Measurements from ENCODE around the gene SH3D19.

Gene SH3D19

DNA sequence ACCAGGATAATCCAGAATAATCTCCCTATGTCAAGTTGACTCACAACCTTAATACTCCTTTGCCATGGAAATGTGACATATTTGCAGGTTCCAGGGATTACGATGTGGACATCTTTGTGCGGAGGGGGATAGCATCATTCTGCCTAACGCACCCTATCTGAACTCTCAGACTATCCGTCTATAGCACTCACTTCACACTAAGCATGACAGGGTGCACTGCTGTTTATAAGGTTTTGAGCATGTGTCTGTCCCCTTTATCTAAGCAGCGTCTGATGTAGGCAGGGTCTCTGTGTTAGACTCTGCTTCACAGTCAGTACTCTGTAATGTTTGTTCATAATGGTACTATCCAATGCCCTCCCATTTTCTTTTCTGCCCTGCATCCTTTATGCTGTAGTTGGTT, 91.8 kb downstream of the SH3D19 start:
- in situ Hi-C loops (cut with HindIII; ENCODE audit: low sequenced_read_pairs) = no loop called here

DNA sequence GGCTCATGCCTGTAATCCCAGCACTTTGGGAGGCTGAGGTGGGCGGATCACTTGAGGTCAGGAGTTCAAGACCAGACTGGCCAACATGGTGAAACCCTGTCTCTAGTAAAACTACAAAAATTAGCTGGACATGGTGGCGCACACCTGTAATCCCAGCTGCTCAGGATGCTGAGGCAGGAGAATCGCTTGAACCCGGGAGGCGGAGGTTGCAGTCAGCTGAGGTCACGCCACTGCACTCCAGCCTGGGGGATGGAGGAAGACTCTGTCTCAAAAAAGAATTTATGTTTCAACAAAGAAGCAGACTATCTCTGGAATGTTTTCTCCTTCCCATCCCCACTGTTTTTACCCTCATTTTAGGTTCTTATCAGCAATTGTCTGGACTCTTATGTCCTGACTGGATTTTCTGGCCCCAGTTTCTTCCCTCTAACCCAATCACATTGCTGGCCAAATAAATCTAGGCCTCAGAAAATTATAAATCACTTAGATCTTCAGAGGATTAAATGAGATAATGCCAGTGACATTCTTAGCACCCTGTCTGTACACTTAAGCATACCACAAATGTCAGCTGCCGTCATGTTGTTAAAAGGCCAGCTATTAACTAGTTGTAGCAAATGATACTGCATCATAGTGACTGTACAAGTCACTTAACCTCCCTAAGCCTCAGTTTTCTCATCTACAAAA, 93.3 kb downstream of the SH3D19 start:
- in situ Hi-C loops (cut with HindIII; ENCODE audit: low sequenced_read_pairs) = no loop called here

DNA sequence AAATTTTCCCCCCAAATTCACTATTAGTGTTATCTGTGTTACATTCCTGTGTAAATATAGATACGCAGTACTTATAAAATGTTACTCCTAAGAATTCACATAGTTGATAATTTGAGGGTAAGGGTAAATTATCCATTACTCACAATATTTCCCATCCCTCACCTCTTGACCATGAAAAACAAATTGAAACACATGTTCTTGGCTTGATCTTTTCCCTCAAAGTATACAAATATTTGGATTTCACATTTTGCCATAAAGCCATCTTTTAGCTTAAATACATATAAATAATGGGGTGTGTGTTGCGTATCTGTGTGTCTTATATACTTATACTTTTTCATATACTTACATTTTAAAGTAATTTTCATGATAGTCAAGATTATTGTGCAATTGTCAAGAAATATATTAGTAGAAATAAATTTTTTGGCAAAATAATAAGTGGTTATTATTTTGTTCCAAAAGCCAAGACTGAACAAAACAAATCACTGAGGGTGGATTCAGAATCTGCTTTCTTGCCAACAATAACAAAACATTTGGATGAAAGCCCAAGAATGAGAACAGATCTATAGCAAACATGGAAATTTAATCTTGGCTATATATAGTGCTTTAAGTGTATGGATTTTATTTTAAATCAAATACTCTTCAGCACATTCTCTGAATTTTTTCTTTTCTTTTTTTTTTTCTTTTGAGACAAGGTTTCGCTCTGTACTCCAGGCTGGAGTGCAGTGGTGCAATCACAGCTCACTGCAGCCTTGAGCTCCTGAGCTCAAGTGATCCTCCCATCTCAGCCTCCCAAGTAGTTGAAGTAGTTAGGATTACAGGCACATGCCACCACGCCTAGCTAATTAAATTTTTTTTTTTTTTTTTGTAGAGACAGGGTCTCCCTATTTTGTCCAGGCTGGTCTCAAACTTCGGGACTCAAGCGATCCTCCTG, 97.0 kb downstream of the SH3D19 start:
- in situ Hi-C loops (cut with HindIII; ENCODE audit: low sequenced_read_pairs) = no loop called here

DNA sequence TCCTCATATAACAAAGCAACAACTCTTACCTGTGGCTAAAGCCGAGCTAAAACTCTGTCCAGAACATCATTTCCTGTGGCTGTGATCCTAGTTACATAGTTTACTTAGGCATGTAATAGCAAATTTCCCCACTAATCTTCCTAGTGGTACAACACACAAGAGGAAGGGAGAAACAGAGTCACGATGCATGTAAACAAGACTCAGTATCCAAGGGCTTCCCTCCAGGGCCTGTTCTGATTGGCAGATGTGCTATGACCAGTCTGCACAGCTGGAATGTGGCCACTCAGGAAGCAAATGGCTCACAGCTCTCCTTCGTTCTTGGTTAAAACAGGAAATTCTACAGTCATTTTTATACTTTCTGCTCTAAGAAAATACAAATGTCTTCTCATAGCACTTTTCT, 97.7 kb downstream of the SH3D19 start:
- in situ Hi-C loops (cut with HindIII; ENCODE audit: low sequenced_read_pairs) = no loop called here

DNA sequence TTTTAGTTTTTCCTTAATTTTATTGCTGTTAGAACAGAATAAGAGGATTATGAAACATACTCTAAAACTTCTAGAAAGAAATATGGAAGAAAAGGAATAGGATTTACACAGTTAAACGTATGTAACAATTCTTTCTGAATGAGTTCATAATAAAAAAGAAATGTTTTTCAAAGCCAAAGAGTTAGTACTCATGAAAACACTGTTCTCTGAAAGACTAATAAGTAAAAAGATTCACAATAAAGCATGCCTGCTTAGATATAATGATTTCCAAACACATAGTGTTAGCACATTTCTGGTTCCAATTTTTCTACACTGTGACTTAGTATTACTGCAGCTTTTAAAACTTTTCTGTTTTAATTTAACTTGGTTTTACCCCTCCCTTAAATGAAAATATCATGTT, 98.2 kb downstream of the SH3D19 start:
- in situ Hi-C loops (cut with HindIII; ENCODE audit: low sequenced_read_pairs) = no loop called here

DNA sequence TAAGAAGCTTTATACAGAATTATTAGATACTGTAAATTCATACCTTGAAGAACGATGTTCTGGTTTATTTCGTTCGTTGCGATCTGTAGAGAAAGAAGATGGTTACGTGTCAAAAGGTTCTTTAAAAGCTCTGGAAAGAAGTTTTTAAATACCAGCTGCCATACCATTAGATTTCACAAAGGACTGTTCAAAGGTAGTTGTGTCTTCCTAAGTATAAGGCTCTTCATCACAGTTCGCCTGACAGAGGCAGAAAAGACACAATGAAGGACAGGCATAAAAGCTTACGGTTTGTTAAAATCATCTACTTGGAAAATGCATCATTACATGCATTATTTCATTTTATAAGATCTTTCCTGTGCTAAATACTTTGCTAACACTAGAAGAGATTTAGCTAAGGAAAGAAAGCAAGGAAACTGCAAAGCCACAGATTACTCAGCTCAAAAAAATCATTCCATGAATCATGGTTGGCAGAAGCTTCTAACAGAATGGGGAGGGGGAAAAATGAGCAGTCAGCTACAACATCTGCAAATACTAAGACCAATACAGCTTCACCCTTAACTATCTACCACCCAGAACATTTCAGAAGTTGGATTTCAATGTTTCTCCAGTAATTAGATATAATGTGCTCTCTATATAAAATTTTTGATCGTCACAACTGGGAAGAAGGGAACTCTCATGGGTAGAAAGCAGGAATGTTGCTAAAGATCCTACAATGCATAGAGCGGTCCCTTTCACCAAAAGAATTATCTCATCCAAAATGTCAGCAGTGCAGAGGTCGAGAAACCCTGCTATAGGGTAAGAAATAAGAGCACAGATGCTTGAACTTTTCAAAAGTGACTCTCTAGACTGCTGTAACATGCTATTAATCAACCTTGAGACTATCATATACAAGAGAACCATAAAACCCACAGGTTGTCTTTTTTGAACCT, 99.1 kb downstream of the SH3D19 start:
- in situ Hi-C loops (cut with HindIII; ENCODE audit: low sequenced_read_pairs) = no loop called here

DNA sequence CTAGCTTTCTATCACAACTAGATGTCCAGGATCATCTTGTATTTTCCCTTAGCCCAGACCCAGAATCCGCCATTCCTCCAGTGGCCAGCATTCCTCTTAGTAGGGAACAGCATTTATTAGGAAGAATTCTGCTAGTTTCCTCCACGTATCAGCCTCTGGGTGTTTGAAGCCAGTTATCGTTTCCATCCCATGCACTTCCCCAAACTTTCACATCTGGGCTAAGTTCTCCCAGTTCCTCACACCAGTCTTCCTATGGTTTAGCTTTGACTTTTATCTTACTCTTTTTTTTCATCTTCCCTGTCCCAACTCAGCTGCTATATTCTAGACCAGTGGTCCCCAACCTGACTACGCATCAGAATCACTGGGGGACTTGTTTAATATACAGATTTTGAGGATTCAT, 101.9 kb downstream of the SH3D19 start:
- in situ Hi-C loops (cut with HindIII; ENCODE audit: low sequenced_read_pairs) = no loop called here

DNA sequence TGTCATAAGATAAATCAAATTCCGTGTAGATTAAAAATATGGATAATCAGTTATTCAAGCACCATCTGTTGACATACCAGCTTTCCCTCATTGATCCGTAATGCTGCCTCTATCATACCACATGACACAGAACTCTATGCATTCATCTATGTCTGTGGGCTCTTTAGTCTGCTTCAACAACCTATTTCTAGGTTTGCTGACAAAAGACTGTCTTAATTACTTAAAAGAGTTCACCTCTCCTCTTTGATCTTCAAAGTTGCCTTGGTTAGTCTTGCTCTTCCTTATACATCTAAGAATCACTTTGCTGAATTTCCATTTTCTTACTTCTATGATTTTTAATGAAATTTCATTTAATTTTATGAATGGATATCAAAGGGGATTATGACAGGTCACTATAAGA, 105.5 kb downstream of the SH3D19 start:
- in situ Hi-C loops (cut with HindIII; ENCODE audit: low sequenced_read_pairs) = no loop called here

DNA sequence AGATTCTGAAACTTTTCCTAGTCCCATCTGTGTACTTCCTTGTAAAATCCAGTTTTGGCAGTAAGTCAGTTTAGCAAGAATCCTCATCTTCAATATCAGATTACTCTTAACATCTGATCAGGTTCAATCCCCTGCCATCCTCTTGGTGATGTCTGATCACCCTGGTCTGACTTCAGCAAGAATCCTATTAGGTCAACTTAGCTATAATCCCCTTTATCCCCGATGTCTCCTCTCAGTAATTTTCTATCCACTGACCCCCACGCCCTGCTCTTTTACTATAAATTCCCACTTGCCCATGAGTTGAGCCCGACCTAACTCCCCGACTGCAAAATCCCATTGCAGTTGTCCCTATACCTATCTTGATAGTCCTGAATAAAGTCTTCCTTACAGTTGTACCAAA, 106.3 kb downstream of the SH3D19 start:
- in situ Hi-C loops (cut with HindIII; ENCODE audit: low sequenced_read_pairs) = no loop called here

DNA sequence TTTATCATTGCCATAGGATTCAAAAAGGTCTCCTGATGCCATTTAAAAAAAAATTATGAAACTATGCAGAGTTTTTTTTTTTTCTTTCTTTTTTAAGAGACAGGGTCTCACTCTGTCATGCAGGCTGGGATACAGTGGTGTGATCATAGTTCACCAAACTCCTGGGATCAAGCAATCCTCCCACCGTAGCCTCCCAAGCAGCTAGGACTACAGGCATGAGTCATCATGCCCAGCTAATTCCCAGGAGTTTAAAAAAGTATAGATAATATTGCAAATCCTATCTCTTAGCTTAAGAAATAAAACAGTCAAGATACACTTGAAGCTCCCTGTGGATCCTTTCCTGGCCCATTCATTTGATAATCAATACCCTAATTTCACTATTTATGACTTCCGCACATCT, 107.1 kb downstream of the SH3D19 start:
- in situ Hi-C loops (cut with HindIII; ENCODE audit: low sequenced_read_pairs) = no loop called here

DNA sequence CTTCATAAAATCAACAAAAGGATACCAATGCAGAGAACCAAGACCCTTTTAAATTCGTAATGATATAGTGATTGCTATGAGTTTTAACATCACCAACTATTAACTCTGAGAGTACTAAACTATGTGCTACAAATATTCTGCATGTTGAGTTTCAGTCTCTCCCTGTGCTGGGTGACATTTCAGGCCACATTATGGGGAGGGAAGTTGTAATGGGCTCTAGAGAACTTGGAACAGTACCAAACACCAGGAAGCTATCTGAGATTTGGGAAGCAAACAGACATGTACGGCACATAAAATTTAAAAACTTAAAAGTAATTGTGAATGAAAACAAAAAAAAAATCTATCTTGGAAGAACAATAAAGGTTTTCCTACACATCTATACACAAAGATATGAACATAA, 108.1 kb downstream of the SH3D19 start:
- in situ Hi-C loops (cut with HindIII; ENCODE audit: low sequenced_read_pairs) = no loop called here

DNA sequence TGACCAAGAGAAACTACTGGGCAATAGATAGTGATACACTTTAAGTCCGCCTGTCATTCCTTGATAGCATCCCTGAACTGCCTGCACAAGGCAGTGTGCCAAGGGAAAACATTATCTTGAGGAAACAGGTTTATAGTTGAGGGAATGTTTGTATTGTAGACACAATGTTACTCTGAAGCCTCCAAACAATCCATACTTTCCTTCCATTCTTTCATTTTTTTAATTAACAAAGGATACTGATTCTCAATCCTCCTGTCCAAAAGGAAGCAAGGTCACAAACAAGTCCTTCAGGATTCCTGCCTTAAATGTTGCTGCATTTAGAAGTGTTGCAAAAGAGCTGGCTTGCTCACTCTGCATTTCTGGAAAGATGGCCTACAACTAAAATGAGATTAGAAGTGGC, 110.1 kb downstream of the SH3D19 start:
- in situ Hi-C loops (cut with HindIII; ENCODE audit: low sequenced_read_pairs) = no loop called here

DNA sequence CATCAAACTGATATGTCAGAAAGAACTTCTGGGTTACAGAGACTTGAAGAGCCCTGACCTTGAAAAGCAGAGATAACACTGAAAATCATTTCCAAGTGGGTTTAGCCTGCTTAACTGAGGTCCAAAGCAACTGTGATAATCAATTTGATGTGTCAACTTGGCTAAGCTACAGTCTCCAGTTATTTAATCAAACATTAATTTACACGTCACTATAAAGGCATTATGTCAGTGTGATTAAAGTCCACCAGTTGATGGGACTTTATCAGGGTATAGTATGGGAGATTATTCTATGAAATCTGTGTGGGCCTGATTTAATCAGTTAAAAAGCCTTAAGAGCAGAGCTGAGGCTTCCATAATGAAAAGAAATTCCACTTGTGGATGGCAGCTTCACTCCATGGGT, 117.5 kb downstream of the SH3D19 start:
- in situ Hi-C loops (cut with HindIII; ENCODE audit: low sequenced_read_pairs) = no loop called here

DNA sequence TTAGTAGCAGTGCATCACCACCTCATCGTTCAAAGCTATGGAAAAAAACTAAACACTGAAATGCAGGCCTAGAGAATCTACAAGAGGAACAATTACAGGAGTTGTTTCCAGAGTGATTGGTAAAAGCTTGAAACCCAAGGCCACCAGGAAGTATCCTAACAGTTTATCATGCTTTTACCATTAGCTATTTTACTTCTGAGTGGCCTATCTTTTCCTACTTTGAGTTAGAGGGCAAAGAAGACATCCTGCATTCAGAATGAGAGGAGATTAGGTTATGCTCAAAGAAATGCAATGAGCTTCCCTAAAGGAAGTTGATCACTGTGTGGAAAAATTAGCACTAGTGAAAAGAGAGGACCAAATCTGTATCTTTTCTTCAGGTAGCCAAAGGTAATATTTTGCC, 118.2 kb downstream of the SH3D19 start:
- in situ Hi-C loops (cut with HindIII; ENCODE audit: low sequenced_read_pairs) = no loop called here

DNA sequence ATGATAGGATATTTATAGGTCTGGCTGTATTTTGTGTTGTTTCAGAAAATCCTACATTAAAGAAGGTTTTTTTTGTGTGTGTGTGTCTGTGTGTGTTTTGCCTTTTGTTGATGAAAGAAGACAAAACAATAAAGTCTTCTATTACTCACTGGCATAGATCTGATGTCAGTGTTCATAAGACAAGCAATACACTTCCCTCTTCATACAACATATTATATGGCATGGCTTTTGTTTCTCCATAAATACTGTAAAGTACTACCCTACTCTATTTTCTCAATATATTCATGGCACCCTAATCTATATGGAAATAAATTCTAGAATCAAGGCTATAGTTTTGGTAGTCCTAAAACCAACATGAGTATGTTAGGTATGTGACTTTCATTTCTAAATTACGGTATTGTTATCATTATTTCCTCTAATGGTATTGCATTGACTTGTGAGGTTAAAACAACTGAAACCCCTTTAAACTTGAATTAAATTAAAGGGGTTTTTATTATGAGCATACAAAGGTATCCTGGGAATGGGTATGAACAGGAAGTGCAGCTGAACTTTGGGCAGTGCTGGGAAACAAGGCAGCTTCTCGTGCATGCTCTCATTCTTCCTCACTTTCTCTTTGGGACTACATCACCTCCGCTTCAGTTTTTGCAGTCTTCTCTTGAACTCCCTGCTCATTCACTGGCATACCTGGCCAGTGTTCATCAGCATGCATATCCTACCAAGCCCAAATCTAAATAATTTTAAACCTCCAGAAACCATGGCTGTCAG, 119.0 kb downstream of the SH3D19 start:
- in situ Hi-C loops (cut with HindIII; ENCODE audit: low sequenced_read_pairs) = no loop called here

DNA sequence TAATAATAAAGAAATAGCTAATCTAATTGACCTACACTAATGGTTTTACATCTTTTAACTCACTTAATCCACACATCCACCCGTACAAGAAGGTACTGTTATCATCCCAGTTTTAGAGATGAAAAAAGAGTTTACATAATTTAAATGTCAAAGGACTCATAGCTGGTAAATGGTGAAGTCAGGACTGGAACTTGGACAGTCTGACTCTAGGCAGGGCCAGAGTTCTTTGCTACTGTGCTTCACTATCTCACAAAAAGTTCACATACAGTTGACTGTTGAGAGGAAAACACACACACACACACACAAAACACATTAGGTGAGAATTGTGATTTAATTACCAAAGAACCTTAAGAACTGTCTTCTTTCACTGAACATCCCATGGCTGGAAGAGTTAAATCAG, 119.7 kb downstream of the SH3D19 start:
- in situ Hi-C loops (cut with HindIII; ENCODE audit: low sequenced_read_pairs) = no loop called here

DNA sequence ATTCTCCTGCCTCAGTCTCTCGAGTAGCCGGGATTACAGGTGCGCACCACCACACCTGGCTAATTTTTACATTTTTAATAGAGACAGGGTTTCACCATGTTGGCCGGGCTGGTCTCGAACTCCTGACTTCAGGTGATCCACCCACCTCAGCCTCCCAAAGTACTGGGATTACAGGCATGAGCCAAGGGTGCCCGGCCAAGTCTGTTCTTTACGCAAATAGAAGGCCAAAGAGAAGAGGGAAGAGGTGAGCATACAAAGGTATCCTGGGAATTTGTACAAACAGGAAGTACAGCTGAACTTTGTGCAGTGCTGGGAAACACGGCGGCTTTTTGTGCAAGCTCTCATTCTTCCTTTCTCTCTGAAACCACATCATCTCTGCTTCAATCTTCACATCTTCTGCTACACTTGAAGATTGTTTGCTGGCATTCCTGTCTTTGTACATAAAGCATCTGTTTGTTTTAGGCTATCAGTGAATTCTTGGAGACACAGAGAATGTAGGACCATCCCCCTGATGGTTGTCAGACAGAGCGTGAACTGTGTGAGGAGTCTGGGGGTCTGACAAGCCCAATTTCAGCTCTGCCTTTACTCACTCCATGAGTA, 120.4 kb downstream of the SH3D19 start:
- in situ Hi-C loops (cut with HindIII; ENCODE audit: low sequenced_read_pairs) = no loop called here

DNA sequence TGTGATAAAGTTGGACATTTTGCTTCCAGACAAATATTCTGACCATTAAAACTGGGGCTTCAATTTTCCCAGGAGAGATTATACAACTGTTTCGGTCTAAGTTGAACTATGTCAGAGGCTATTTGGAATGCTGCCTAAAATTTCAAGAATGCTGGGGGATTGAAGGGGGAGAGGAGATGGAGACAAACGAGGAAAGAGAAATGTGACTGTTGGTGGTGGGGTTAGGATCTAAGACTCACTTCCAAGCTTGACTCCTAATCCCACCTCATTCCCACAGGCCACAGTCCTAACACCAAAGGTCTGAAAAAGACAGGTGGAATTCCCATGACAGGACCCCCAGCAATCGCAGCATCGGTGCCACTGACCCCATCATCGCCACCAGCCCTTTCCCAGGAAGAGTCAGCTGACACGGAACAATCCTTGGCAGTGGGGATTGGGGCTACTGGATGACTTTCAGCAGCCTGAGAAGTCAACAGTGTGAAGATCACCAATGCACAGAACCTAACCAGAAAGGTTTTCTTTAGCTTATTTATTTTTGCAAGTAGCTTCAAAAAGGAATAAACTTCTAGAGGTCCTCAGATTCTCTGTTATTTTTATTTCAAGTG, 122.5 kb downstream of the SH3D19 start:
- in situ Hi-C loops (cut with HindIII; ENCODE audit: low sequenced_read_pairs) = no loop called here

DNA sequence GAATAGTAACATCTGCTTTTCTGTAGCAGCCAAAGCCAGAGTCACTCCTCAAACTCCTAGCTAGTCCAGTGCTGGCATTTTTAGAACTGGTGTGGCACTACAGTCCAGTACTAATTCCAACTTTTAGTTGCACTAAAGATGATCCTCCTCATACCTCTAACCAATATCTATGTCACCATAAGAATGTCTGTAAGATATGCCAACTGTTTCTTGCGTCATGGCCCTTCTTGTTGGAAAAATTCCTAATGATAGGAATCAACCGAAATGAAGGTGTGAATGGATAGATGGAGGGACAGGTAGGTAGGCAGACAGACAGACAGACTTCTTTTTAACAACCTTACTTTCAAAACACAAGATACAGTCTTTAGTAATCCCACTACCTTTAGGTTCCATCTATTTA, 123.0 kb downstream of the SH3D19 start:
- in situ Hi-C loops (cut with HindIII; ENCODE audit: low sequenced_read_pairs) = no loop called here
